Thoracic aorta (tissue), 2 donors: ENCODE measurements around the gene FITM1. TPM values are rescaled to one million over a fixed set of nuclear protein-coding genes. Genes with fewer than 3 reads are reported as not detected.

Experiments
- ATAC-seq: fragments of 150-250 bp; one replicate; pipeline ENCODE4 v1.8.0; 2017; ENCODE audit warnings: low read depth; ENCODE audit not compliant: insufficient number of reproducible peaks, low FRiP score
- DNase-seq: peaks from one replicate; pipeline ENCODE4 v3.0.0-alpha.2; 2020; ENCODE audit warnings: low spot score
- H3K27ac ChIP-seq, 2 donors: fragments of 200-600 bp; sonication (generic); 1 replicate in 1 of 2; 2 replicates in 1 of 2; pipeline ENCODE4 v1.5.1; 2016; ENCODE audit warnings: mild to moderate bottlenecking in 2 of 2, moderate library complexity in 2 of 2
- H3K27me3 ChIP-seq: fragments of 200-600 bp; sonication (generic); replicated peaks from 2 replicates; pipeline ENCODE4 v1.6.0; 2016; ENCODE audit warnings: mild to moderate bottlenecking; ENCODE audit not compliant: insufficient read depth
- H3K36me3 ChIP-seq: fragments of 200-600 bp; sonication (generic); one replicate; pipeline ENCODE4 v1.5.1; 2016
- H3K4me1 ChIP-seq, 2 donors: fragments of 200-600 bp; sonication (generic); 1 replicate in 1 of 2; 2 replicates in 1 of 2; pipeline versions ENCODE4 v1.5.1 to v1.6.0; 2016; ENCODE audit warnings: low read depth in 2 of 2, mild to moderate bottlenecking in 1 of 2; ENCODE audit not compliant: control insufficient read depth in 1 of 2
- H3K4me3 ChIP-seq: fragments of 200-600 bp; sonication (generic); 2 replicates; pipeline ENCODE4 v1.5.1; 2016; ENCODE audit warnings: mild to moderate bottlenecking
- H3K9me3 ChIP-seq: fragments of 200-600 bp; sonication (generic); 2 replicates; pipeline ENCODE4 v1.5.1; 2016
- CTCF ChIP-seq: fragments of 200-600 bp; sonication (generic); IDR thresholded peaks from one replicate; pipeline ENCODE4 v1.5.1; 2019; ENCODE audit warnings: antibody characterized with exemption
- total RNA-seq, 2 donors: library from RNA; depleted of rRNA; stranded (reverse); fragments of >200 nt; gene quantifications; one replicate each; pipeline versions ENCODE4 v1.1.0 to v1.2.3, GENCODE V29; 2016

Gene FITM1
- total RNA-seq, 2 donors from 2014 or later, result 0.78 TPM; not detected in 1

DNA sequence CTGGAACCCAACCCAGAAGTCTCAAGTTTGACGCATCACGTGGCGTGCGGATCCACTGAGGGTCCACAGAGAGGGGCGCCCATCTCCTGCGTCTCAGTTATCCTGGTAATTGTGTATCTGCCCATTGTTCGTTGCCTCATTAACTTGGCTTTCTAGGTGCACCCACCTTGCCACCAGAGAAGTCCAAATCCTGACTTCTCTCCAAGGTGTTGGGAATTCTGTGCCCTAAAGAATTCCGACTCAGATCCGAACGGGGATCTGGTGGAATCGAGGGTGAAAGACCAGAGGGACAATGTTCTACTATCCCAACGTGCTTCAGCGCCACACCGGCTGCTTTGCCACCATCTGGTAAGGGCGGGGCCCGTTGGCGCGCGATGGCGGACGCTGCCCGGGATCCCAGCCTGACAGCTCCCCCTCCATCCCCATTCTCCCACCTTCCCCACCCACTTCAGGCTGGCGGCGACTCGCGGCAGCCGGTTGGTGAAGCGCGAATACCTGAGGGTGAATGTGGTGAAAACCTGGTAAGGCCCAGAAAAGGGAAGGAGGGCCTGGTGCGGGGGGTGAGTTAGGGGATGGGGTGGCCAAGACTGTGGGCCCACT is 41.9 kb downstream of the FITM1 start:
- Histone ChIP-seq H3K27ac (no peak overlapping the region), H3K36me3 (no peaks in the 10 kb centered on the region), H3K27me3 (no peaks in the 10 kb centered on the region), H3K4me1 (peaks cover 0 to 13% of the 10 kb centered on the region in 2 donors), H3K9me3 (no peaks in the 10 kb centered on the region), H3K4me3 (peak overlapping the region; percentile 69)
- DNase-seq (no peak), ATAC-seq (no peak)
- no peak for TF ChIP-seq CTCF

DNA sequence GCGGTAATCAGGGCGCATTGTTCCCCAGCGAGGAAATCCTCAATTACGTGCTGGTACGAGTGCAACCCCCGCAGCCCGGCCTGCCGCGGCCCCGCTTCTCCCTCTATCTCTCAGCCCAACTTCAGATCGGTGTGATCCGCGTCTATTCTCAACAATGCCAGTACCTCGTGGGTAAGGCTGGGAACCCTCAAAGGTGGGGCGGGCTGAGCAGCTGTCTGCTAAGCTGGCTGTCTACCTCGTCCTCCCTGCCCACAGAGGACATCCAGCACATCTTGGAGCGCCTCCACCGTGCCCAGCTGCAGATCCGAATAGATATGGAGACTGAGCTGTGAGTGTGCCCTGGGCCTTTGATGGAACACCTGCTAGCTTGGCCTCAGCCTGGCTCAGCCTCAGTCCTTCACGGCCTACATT is 42.4 kb downstream of the FITM1 start:
- Histone ChIP-seq H3K4me1 (peaks cover 0 to 13% of the 10 kb centered on the region in 2 donors), H3K27me3 (no peaks in the 10 kb centered on the region), H3K36me3 (peaks cover 3% of the 10 kb centered on the region), H3K4me3 (no peak overlapping the region), H3K27ac (no peak overlapping the region), H3K9me3 (no peaks in the 10 kb centered on the region)
- ATAC-seq (no peak), DNase-seq (no peak)
- no peak for TF ChIP-seq CTCF

DNA sequence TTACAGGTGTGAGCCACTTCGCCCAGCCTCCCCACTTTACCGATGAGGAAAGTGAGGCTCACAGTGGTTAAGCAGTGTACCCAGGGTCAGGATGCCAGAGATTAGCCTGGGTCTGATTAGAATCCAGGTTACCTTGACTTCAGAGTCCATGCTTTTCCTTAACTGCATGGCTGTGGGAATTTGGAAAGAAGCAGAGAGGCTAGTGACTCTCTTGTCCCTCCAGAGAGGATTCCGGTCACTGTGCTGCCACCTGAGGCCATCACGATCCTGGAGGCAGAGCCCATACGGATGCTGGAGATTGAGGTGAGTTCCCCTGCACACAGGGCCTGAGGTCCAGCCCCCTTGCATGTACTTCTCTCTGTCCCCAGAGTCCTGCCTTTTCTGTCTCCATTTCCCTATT is 46.1 kb downstream of the FITM1 start:
- Histone ChIP-seq H3K27me3 (no peaks in the 10 kb centered on the region), H3K36me3 (peaks cover 13% of the 10 kb centered on the region), H3K4me3 (no peak overlapping the region), H3K9me3 (no peaks in the 10 kb centered on the region), H3K27ac (no peak overlapping the region), H3K4me1 (peaks cover 0 to 11% of the 10 kb centered on the region in 2 donors)
- DNase-seq (no peak), ATAC-seq (no peak)
- TF ChIP-seq CTCF, result no peak

- no peak for TF ChIP-seq CTCF
- H3K27ac ChIP-seq, result no peak overlapping the region
- ATAC-seq, result no peak
- H3K9me3 ChIP-seq, result no peaks in the 10 kb centered on the region
- no peak for DNase-seq
- peaks cover 0 to 4% of the 10 kb centered on the region in 2 donors for H3K4me1 ChIP-seq
- peaks cover 18% of the 10 kb centered on the region for H3K36me3 ChIP-seq
- H3K4me3 ChIP-seq, result no peak overlapping the region
- H3K27me3 ChIP-seq, result no peaks in the 10 kb centered on the region
Observed at GRCh38 chr14:24177041-24177825, 46.8 kb downstream of the FITM1 start.

GRCh38 chr14:24177891-24178290 is 47.4 kb downstream of the FITM1 start:
- H3K4me1 ChIP-seq, result no peaks in the 10 kb centered on the region
- no peak overlapping the region for H3K4me3 ChIP-seq
- H3K9me3 ChIP-seq, result no peaks in the 10 kb centered on the region
- TF ChIP-seq CTCF, result no peak
- peaks cover 24% of the 10 kb centered on the region for H3K36me3 ChIP-seq
- no peaks in the 10 kb centered on the region for H3K27me3 ChIP-seq
- ATAC-seq, result no peak
- H3K27ac ChIP-seq, result no peak overlapping the region
- DNase-seq, result no peak
